Measurements from ENCODE around the gene VAV3. TPM values are rescaled to one million over a fixed set of nuclear protein-coding genes. Genes with fewer than 3 reads are reported as not detected.
A peak's percentile ranks its signal among the peaks of the same experiment; 100 is the strongest.

Gene VAV3
- total RNA-seq, 2 donors from 2014 or later: 7.3 to 7.9 TPM

DNA sequence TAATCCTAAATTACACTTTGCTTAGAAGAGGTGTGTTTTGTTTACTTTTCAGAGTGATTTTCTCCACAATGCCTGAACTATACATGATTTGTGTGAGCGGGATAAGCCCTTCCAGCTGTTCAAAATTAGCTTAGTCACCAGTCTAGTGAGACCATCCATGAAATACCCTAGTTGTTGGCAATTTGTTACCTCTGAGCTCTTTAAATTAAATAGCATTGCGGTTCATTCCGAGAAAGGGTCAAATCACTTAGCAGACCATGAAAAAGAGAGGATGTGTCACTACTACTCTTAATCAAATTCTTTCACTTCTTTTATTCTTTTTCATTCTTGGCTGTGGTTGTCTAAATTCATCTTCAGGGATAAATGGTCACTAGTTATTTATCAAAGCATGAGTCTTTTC lies 11.9 kb upstream of the VAV3 start:
- DNase-seq (ENCODE audit: low spot score): no peak
- intact Hi-C loops (cut with DNase I): no loop called here

DNA sequence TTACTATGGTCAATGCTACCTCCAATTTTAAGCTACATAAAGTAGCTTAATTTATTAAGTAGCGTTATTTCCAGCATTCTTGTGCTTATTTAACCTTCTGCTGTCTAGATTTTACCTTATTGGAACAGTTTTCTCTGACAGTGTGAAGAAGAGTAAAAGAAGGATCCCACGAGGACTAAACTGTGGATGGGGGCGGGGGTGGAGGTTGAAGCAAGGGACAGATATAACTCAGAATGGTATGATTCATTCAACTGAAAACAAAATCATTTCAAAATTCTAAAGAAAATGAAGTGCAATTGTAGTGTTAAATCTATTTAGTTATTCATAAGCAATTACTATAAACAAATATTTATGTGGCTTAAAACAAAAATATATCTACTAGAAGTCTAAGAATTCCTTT lies 11.5 kb upstream of the VAV3 start:
- DNase-seq (ENCODE audit: low spot score): no peak
- intact Hi-C loops (cut with DNase I): no loop called here

- DNase-seq (ENCODE audit: low spot score): no peak
- intact Hi-C loops (cut with DNase I): no loop called here
Observed at GRCh38 chr1:107975851-107976250, 10.9 kb upstream of the VAV3 start.

DNA sequence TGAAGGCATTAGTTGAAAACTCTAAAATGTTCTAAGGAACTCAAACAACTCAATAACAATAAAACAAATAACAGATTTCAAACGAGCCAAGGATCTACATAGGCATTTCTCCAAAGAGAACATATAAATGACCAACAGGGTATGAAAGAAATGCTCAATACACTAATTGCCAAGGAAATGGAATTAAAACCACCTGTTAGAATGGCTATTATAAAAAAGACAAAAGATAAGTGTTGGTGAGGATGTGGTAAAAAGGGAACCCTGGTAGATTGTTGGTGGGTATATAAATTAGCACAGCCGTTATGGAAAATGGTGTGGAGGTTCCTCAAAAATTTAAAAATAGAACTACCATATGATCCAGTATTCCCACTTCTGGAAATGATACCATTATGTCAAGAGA lies 9.1 kb upstream of the VAV3 start:
- intact Hi-C loops (cut with DNase I): no loop called here

DNA sequence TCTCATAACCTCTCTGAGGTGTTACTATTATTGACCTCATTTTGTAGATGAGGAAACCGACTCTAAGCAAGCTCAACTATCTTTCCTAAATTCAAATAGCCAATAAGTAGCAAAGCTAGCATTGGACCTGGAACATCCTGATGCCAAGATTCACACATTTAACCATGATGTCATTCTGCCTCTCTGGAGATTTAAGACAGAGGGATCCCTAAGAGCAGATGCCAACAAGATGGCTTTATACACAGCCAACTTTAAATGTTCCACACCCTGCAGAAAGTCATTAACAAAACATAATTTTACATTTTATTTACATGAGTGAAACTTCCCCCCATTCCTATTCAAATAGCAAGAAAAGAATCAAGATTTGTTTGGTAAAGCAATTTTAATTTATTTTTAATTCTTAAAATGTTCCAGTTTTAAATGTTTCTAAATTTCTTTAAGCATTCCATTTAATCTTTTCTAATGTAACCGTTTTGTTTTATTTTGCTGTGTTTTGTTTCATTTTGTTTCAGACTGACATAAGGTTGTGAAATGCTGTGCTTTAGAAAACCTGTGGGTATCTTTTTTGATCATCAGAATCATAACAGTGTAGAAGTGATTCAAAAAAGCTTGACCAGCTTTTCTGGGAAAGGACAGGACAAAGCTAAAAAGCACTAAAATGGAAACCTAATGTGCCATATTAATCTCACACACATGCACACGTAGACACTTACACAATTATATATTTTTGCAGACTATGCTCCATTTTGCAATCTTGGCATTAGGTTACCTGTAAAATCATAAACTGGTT lies 7.6 kb upstream of the VAV3 start:
- no peak for DNase-seq (ENCODE audit: low spot score)
- intact Hi-C loops (cut with DNase I): no loop called here

More for the DNA sequence above, 9.1 kb upstream of the VAV3 start:
- DNase-seq (ENCODE audit: low spot score): no peak

DNA sequence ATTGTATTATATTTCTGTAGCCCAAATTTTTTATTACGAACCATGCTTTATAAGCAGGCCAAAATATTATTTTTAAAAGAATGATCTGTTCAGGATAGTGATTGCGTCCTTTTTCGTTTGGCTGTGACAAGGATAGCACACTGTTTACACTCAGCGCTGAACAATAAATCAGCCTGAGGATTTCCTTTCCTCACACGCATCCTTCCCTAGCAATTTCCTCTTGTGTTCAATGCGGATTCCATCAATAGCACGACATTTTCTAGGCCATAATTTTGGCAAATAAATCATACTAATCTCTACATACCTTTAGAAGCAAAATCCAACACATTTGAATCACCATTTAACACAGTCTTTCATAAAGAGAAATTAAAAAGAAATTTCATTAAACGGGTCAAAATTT lies 1.6 kb upstream of the VAV3 start:
- DNase-seq (ENCODE audit: low spot score): no peak
- intact Hi-C loops (cut with DNase I): no loop called here

- DNase-seq (ENCODE audit: low spot score): peak; percentile 80
- intact Hi-C loops (cut with DNase I): no loop called here
Observed at GRCh38 chr1:107964336-107965109, 457 bp downstream of the VAV3 start.

DNA sequence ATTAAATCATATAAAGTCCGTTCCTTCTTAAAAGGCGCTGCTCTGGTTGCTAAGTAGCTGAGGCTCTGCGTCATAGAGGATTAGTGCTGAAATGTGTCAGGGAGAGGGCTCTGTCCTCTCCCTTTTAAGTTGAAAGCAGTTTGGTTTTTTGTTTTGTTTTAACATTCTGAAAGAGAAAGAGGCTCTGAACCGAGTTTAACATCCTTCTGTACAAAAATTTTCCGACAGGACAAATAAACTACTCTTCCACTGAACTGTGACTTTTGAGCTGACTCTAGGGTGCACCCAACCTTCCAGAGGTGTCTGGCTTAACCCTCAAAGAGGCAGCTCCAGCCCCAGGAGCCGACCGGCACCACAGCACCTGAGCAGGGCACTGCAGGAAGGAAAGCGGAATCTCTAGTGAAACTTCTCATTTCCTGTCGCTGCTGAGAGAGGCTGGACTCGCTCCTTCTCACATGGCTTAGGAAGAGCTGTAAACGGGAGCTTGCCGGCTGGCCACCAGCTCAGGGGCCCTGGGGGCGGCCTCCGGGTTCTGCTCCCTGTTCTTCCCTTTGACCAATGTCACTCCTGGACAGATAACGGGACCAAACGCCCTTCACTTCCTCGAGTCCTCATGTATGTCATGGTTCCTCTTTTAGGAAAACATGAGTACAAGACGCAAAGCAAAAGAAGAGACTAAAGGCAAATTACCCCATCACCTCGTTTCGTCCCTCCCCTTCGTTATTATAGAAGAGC lies 1.2 kb downstream of the VAV3 start:
- intact Hi-C loops (cut with DNase I): no loop called here
- DNase-seq (ENCODE audit: low spot score): peak; percentile 79

GRCh38 chr1:107963008-107963407 lies 2.0 kb downstream of the VAV3 start:
- DNase-seq (ENCODE audit: low spot score): no peak
- intact Hi-C loops (cut with DNase I): no loop called here

GRCh38 chr1:107954719-107955415 lies 10.1 kb downstream of the VAV3 start:
- intact Hi-C loops (cut with DNase I): no loop called here
- DNase-seq (ENCODE audit: low spot score): no peak

DNA sequence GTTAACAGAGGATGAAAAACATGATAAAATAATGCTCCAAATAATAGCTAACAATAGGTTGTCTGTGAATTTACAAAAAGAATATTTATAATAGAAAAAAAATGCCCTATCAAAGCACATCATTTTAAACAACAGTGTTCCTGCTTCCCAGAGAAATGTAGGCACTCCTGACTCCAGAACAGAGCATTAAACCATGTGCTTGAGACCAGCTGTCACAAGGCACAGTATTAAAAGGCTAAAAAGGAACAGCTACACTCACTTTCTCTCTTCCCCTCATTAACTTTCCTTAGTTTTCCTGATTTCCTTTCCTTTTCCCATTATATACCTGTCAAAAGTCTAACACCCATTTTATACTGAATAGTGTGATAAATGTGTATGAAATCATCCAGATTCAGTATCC lies 10.9 kb downstream of the VAV3 start:
- intact Hi-C loops (cut with DNase I): no loop called here
- DNase-seq (ENCODE audit: low spot score): no peak

- intact Hi-C loops (cut with DNase I): no loop called here
- no peak for DNase-seq (ENCODE audit: low spot score)
Observed at GRCh38 chr1:107953556-107953955, 11.4 kb downstream of the VAV3 start.

GRCh38 chr1:107952989-107953388 lies 12.0 kb downstream of the VAV3 start:
- no peak for DNase-seq (ENCODE audit: low spot score)
- intact Hi-C loops (cut with DNase I): no loop called here

GRCh38 chr1:107950464-107950863 lies 14.5 kb downstream of the VAV3 start:
- intact Hi-C loops (cut with DNase I): no loop called here
- DNase-seq (ENCODE audit: low spot score): no peak

DNA sequence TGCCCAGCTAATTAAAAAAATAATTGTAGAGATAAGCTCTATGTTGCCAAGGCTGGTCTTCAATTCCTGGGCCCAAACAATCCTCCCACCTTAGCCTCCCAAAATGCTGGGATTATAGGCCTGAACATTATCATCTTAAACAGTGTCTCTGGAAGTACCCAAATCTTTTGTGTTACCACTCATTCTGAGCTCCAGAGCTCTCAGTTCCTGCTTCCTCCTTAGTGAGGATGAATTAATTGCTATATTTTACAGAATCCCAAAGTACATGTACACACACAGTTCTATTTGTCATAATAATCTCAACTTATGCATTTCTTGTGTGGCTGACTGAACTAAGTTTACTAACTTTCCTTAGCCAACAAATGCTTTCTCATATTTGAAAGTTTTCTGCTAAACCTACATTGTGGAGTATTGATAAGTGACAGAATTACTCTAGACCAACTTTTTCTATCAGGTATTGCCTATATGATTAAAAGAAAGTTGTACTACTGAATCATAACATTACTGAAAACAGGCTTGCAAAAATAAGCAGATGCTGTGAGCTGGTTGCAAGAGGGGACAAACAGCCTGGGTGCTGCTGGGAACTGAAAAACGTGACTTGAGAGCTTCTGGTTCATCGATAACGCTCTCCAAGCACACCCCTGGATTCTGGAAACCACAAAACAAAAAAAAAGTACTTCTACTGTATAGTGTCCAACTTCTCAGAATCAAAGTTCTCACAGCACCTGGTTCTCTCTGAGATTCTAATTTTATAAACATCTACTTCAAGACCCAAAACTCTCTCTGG lies 15.3 kb downstream of the VAV3 start:
- no peak for DNase-seq (ENCODE audit: low spot score)
- intact Hi-C loops (cut with DNase I): no loop called here

DNA sequence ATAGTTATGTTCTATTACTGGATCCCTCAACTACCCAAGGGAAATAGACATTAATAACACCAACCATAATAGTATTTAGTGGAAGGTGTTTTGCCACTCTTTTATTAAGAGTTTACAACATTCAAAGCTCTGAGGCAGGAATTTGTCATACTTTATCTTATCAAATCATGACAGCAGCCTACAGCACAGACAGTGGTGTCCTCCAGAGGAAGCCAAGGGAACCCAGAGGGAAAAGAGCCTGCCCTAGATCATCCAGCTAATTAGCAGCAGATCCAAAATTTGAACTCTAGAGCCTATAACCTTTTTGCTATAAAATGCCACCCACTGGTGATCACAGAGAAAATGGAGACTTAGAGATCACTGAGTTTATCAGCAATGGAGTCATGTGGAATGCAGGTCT lies 18.2 kb downstream of the VAV3 start:
- no peak for DNase-seq (ENCODE audit: low spot score)
- intact Hi-C loops (cut with DNase I): no loop called here

GRCh38 chr1:107943694-107944093 lies 21.3 kb downstream of the VAV3 start:
- DNase-seq (ENCODE audit: low spot score): no peak
- intact Hi-C loops (cut with DNase I): no loop called here

DNA sequence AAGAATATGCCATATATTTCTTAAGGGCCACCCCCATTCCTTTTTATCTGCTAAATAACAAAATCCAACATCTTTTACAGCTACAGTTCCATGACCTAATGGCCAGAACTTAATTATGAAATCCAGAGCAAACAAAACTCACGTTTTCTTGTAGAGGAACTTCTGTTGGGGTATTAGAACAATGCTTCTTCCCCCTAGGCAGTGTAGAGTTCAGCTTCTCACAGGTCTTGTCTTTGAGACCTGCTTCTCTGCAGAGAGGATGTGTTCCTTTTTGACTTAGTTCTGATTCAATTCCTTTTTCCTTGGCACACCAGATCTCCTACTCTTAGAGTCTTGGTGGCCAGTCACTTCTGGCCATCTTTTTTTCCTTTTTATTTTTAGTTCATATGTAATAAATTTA lies 22.2 kb downstream of the VAV3 start:
- DNase-seq (ENCODE audit: low spot score): no peak
- intact Hi-C loops (cut with DNase I): no loop called here

- intact Hi-C loops (cut with DNase I): no loop called here
- DNase-seq (ENCODE audit: low spot score): no peak
Observed at GRCh38 chr1:107941531-107941930, 23.4 kb downstream of the VAV3 start.

Data from posterior vena cava (tissue), 2 donors.